Measurements from ENCODE around the gene ADGRB3.
"Not testable (repeated sequence)": the region's sequence is repeated elsewhere in the genome, so short reads cannot be mapped to it uniquely, and the experiment has no call there.

Gene ADGRB3

DNA sequence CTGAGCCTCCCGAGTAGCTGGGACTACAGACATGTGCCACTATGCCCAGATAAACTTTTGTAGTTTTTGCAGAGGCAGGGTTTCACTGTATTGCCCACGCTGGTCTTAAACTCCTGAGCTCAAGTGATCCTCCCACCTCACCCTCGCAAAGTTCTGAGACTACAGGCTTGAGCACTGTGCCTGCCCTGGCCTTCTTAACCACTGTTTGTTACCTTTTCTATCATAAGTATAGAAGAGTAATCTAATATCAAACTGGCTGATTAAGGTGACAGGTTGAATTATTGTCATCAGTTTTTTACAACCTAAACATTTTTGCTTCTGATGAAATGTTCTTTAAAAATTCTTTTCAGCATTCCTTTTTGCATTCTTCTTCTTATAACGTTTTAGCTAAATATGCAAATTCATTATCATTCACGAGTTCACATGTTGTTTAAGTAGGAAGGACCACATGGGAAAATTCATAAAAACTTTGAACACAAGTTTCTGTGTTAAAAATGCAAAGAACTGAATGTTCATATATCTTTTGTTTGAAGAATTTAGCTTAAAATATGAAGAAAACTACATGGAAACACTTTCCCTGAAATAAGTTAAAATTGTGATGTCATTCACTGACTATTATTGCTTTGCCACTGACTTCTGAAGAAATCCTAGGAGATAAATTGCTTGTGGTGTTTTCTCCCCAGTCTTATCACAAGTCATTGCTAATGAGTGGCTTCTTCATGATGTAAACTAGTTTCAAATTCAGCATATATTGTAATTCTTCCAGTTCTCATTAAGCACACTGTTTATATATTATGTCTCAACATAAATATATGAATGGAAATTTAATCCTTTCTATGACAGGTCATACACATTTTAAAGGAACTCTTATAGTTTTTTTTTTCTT lies 106.7 kb downstream of the ADGRB3 start:
- no peak for DNase-seq (ENCODE audit: low read depth)

DNA sequence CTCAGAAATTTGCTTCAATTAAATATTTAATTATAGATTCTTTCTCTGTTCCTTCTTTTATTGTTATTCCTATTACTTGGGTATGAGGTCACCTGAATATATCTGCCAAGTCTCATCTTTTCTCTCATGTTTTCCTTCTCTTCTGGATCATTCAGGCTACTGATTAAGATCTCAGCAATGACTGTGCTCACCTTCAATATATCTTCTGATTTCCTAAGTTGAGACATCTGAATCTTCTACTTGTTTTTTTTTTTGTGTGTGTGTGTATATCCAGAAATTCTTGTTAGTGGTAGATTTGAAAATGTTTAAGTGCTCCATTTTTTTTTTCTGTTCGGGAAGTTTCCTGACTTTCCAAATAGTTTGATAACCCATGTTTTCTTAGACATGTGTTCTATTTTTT lies 108.0 kb downstream of the ADGRB3 start:
- no peak for DNase-seq (ENCODE audit: low read depth)

DNA sequence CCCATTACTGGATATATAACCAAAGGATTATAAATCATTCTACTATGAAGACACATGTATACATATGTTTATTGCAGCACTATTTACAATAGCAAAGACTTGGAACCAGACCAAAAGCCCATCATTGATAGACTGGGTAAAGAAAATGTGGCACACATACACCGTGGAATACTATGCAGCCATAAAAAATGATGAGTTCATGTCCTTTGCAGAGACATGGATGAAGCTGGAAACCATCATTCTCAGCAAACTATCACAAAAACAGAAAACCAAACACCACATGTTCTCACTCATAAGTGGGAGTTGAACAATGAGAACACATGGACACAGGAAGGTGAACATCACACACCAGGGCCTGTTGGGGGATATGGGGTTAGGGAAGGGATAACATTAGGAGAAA lies 109.3 kb downstream of the ADGRB3 start:
- DNase-seq (ENCODE audit: low read depth) = not testable (repeated sequence)

DNA sequence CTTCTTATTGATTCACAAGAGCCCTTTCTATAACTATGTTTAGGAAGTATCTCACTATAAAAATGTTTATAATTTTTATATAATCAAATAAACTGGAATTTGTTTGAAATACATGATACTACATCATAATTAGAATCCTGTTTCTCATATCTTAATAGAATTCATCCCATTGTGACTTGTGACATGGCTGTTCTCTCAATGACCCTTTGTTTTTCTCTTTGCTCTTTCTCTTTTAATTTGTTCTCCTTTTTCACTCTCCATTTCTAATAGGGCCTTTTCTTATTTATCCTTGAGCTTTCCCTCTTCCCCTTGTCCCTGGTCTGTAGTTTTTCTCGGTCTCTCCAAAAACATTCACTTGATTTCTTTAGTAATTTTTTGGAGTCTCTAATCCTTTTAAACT lies 111.3 kb downstream of the ADGRB3 start:
- DNase-seq (ENCODE audit: low read depth) = no peak

DNA sequence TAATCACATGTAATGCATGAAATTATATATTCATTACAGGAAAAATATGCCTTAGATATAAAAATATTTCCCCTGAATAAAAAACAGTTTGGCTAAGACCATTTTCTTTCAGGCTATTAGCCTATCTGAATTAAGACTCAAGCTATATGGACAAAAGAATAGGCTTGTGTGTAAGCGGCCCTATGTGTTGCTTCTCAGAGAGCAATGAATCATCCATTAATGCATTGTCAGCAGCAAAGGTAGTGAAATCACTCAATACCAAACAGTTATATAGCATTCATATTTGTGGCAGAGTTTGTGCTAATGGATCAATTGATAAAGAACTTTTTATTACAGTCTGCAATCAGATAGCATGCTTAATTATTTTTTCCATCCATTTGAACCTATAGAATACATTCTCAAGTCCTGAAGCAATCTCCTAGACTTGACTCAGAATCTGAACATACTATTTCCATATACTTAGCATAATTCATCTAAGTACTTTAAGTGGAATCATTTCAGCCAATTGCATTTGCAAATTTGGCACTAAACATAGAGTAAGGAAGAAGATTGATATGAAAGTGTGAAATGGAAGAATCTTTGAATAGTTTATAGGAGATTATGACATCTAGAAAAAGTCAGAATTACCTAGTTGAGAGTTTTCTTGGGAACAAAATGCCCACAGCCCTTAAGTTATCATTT lies 112.2 kb downstream of the ADGRB3 start:
- DNase-seq (ENCODE audit: low read depth) = no peak

DNA sequence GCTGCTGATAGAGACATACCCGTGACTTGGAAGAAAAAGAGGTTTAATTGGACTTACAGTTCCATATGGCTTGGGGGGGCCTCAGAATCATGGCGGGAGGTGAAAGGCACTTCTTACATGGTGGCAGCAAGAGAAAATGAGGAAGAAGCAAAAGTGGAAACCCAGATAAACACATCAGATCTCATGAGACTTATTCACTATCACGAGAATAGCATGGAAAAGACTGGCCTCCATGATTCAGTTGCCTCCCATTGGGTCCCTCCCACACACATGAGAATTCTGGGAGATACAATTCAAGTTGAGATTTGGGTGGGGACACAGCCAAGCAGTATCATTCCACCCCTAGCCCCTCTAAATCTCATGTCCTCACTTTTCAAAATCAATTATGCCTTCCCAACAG lies 112.8 kb downstream of the ADGRB3 start:
- DNase-seq (ENCODE audit: low read depth) = not testable (repeated sequence)

DNA sequence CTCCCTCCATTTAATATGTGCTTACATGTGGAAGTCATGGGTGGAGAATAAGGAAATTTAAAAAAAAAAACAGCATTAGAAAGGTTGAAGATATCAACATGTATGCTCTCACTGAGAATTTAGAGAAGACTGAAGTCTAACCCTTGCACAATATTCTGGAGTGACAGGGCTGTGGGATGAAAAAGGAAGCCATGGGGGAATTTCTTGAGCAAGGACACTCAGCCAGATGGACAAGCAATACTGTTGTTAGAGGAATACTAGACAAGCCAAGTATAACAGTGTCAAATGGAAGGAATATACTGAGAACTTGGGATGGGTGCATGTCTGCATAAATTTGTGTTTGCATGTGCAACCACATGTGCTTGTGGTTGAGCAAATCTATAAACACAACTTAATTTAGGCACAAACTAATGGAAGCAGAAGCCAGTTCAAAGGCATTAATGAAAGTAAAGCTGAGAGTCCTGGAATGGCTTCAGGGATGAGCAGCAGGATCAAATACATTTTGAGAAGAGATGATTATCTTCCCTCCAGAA lies 119.7 kb downstream of the ADGRB3 start:
- DNase-seq (ENCODE audit: low read depth) = no peak

DNA sequence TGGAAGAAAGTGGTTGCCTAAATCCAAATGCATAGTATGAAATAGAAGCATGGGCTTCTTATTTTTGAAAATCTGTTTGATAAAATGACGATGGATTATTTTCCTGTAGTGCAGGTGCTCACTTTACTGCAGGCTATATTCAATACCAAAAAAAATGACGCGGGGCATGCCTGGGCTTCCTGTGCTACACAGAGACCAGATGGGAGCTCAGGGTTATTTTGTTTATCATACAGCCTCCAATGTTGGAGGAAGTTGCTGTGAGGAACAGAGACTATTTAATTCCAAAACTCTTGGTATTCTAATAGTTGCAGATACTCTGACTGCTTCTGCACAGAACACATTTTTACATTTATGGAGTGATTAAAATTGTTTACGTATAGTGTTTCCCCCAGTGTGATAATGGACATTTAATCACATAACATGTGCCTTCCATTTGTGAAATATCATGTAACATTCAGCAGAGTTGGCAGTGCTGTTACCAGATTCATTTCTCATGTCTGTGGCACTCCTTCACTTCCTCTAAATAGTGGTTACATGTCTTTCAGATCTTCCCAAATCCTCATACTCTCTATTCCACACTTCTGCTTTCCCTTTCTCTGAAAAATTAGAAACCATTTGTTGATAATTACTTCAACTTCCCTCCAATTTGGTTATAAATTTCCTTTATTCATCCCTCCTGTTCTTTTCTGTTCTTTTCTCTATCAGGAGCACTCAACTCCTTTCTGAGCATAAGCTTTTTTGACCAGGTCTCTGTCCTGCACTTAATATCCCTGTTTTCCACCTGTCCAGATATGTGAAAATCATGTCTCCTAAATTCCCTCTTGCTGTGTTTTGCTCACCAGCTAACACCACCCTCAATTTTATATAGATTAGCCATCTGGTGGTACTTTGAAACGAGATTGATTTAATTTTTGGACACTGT lies 121.6 kb downstream of the ADGRB3 start:
- DNase-seq (ENCODE audit: low read depth) = no peak

DNA sequence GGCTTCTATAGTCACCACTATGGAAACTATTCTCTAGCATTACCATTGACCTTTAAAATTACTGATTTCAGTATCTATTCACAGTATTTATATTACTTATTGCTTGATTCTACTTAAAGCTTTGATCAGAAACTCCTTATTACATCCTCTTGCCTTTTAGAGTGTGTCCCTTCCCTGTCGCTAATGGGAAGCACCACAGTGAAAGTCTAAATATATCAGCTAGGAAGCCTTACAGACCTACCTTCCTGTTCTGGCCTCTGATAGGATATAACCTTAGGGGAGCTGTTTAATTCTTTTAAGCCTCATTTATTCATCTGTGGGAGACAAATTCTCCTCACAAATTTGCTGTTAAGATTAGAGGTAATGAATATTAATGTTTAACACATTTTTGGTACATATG lies 122.7 kb downstream of the ADGRB3 start:
- no peak for DNase-seq (ENCODE audit: low read depth)

DNA sequence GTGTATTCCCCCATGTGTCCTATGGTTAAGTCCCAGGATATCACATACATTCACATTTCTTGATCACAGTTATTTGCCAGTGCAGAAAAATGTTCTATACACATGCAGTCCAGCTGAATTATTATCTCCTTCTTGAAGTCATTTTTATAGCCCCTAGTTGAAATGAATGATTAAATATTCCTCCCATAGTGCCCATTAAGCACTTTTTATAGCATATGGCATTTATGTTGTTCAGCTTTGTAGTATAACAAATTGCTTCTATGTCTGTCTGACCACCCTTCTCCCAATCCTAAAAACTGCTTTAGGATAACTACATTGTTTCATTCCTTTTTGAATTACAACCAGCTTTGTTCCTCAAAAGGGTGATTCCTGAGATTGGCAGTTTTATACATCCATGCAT lies 123.5 kb downstream of the ADGRB3 start:
- no peak for DNase-seq (ENCODE audit: low read depth)

DNA sequence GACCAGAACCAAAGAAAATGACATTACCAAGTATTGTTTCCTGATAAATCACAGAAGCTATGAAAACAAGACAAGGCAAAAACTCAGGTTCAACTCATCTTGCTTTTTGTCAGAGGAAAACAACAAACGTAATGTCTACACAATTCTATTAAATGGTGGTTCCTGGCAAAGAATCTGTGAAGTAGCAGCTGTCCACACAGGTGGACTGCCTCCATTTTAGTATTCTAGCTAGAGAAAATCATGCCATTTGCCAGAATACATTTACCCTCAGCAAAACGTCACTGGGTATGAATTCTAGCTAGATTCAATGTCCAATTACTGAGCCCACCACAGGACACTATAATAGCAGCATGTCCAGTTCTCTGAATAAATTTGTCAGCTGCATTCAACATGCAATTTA lies 125.4 kb downstream of the ADGRB3 start:
- no peak for DNase-seq (ENCODE audit: low read depth)

DNA sequence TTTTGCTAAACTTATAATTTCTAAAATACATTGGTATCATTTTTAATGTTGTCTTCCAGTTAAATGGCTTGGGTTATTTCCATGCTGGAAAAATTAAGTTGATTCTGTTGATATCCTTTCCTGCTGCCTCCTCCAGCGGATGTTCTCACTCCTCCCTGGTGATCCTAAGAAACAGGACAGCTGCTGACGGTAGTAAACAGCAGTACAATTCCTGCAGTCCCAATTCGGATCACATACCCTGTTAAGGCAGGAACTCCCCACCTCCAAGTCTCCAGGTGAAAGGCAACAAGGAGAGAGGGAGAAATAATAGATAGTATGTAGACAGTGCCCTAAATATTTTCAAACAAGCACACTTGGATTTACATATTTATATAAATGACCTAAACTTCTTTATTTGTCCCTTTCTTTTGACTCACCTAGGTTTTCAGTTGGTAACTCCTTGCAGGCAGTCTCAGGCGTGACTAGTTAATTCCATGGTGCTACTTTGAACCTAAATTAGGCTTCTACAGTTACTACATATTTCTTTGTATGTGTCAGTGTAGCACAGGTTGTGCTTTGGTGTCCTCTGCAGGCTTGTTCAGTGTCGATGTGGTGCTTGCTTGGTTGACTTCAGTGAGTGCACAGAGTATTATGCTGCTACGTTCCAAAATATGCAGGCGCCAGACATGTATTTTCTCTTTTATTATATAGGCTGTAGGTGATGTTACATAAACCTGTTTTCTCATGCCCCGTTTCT lies 126.0 kb downstream of the ADGRB3 start:
- DNase-seq (ENCODE audit: low read depth) = no peak

DNA sequence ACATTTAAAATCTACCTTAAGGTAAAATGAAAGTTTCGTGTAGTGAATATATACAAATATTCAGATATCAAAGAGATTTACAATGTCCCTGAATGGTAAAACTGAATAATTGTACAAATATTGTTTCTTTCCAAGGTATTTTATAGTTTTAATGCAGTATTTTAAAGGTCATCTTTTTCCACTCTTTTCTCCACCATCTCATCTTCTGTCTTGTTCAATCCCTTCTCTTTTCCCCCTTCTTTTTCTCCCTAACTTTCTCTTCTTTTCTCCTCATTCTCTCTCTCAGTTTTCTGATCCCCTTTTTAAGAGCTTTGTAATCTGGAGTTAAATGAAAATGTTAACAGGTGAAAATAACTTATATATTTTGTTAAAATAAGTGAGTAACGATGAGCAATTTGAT lies 126.9 kb downstream of the ADGRB3 start:
- no peak for DNase-seq (ENCODE audit: low read depth)

DNA sequence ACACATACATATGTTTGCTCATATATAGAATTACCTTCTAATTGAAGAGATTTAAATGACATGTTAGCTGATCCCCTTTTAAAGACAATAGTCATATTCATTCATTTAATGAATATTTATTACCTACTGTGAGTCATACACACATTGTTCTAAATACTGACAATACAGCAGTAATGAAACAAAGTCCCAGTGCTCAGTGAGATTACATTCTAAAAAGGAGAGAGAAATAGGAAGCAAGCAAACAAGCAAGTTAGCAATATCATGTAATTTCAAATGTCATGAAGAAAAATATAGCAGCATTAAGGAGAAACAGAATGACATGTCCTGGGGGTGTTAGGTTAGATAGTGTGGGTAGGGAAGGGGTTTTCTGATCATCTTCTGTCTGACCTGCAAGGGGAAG lies 136.3 kb downstream of the ADGRB3 start:
- DNase-seq (ENCODE audit: low read depth) = no peak

DNA sequence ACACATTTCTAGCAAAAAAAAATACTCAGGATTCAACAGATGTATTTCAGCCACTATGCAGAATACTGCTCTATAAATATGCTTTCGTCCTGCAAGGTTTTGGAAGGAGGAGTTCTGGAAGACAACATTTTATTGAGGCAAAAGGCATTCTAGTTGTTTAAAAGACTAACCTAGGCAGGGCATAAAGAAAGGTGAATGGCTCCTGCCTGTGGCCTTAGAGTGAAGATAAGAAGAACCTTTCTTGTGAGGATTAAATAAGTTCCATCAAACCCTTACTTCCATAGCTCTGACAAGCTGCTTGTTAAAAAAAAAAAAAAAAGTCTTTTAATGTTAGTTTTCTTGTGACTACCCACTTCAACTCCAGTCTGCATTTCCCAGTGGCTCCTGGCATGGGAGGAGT lies 139.8 kb downstream of the ADGRB3 start:
- no peak for DNase-seq (ENCODE audit: low read depth)

DNA sequence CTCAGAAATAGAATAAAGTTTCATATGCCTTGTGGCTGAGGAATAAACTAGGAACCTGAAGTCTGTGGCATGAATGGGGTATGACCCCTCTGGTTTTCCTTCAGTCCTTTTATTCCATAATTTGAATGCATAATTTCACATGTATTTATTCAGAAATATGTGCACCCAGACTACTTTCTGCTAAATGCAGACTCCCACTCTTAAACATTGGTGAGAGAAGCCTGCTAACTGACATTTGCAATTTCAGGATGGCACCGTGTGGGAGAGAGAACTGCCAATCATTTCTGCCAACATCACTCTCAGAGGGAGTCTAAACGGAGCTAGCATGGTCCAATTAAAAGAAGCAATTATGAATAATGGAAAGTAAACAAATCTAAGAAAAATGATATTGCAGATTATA lies 141.3 kb downstream of the ADGRB3 start:
- no peak for DNase-seq (ENCODE audit: low read depth)

DNA sequence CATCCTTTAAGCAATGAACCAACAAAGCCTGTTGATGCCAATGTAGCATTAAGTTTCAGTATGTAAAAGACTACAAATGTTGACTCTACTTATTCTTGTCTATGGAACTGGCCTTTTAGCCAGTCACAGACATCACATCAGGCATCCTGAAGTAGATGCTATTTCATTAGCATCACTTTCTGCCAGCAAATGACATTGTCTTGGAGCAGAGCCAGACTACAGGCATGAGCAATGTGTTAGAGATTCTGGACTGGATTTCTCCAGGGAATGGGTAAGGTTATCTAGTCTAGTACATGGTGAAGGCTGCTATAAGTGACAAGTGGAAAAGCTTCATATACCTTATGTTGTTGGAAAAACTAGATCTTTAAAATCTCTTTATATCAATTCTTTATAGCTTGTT lies 142.9 kb downstream of the ADGRB3 start:
- DNase-seq (ENCODE audit: low read depth) = peak; percentile 30

DNA sequence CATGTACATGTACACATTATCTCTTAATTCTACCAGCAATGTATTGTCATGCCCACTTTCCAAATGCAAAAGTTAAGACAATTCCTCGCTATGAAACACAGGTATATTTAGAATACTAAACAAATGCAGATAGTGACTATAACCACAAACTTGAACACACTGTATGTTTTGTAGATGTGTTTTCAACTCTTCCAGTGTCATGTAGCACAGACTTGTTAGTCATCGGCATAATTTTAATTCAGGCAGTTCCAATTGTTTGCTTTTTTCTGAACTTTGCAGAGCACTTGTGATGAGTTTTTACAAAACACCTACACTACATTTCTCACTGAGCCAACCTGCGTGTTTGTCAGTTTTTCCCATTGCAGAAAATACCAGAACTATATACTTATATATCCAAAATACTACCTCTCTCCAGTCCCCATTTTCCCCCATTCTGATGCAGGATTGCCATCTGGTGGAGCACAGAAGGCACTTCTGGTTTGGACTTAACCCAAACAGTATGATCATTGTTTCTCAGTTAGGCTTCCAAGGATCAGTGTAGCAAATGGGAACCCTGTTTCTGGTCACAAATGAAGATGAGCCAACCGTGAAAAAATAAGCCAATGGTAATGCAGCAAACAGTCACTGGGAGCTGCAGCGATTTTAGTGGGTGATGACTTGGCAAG lies 143.4 kb downstream of the ADGRB3 start:
- peak; percentile 28 for DNase-seq (ENCODE audit: low read depth)

DNA sequence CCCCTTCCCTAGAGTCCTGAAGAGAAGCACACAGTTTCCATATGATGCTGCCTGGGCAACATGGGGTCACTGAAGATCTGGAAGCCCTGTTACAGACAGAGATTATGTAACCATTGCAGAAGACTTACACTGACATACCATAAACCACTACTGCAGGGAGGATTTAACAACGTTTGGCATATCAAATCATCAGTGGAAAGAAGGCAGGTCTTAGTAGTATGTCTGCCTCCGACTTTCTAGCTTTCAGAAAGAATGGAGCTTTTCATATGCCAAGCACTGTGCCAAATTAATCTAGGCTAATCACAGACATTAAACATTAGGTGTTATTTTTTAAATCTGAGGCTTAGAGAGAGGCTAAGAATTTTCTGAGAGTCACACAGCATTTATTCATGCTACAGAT lies 144.3 kb downstream of the ADGRB3 start:
- DNase-seq (ENCODE audit: low read depth) = no peak

DNA sequence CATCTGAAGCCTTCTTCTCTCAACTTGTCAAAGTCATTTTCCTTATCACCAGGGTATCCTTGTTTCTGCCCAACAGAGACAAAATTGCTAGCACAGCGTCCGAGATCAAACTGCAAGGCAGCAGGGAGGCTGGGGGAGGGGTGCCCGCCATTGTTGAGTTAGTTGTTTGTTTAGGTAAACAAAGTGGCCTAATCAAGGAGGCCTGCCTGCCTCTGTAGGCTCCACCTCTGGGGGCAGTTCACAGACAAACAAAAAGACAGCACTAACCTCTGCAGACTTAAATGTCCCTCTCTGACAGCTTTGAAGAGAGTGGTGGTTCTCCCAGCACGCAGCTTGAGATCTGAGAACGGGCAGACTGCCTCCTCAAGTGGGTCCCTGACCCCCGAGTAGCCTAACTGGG lies 155.0 kb downstream of the ADGRB3 start:
- not testable (repeated sequence) for DNase-seq (ENCODE audit: low read depth)

DNA sequence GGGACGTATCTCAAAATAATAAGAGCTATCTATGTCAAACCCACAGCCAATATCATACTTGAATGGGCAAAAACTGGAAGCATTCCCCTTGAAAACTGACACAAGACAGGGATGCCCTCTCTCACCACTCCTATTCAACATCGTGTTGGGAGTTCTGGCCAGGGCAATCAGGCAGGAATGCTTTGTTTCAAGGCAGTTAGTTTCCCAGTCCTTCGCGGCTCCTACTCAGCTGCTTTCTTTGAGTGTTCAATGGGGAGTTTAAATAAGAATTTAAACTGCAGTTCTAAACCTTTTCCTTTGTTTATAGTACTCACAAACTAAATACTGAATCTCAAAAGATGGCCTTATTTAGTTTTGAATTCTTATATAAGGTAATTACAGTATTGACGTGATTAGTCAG lies 179.9 kb downstream of the ADGRB3 start:
- DNase-seq (ENCODE audit: low read depth) = not testable (repeated sequence)

Measured in non-pigmented ciliary epithelial cell (primary cell).